Stimulated activated CD4-positive, alpha-beta T cell treated with anti-CD3 and anti-CD28 coated beads, Interleukin-15, amount 100 ng/mL, for 48 hours (primary cell): ENCODE results near the gene APLP2.
A peak's percentile ranks its signal among the peaks of the same experiment; 100 is the strongest.
"Not testable (repeated sequence)": the region's sequence is repeated elsewhere in the genome, so short reads cannot be mapped to it uniquely, and the experiment has no call there.

Experiments
- DNase-seq, 2 donors: peaks; one replicate each; pipeline ENCODE4 v3.0.0-alpha.2; 2020; ENCODE audit warnings: low read depth in 2 of 2

Gene APLP2

DNA sequence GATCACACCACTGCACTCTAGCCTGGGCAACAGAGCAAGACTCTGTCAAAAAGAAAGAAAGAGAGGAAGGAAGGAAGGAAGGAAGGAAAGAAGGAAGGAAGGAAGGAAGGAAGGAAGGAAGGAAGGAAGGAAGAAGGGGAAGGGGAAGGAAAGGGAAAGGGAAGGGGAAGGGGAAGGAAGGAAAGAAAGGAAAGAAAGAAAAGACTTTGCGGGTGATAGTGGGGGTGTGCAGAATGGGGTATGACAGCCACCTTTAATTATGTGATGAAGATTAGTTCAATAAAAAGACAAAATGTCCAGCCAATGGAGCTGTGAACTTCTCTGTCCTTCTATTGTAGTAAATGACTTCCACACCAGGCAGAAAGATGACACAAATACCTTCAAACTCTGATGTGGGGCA is 8.7 kb upstream of the APLP2 start:
- no peak for DNase-seq

DNA sequence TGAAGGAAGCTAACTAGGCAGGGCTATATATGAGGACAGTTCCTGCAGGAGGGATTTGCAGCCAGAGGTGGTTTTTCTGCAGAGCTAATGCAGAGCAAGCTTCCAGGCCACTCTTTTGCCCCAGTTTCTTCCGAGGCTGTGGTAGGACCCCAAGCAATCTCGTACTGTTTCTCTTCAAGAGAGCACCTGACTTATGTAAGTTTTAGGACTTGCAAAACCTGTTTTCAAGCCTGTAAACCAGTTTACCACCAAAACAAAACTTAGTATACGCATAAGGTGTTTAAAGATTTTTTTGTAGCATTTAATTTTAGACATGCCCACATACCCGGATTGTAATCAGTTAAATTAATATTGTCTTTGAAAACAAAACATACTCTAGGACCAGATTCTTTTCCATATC is 7.7 kb upstream of the APLP2 start:
- DNase-seq: no peak

DNA sequence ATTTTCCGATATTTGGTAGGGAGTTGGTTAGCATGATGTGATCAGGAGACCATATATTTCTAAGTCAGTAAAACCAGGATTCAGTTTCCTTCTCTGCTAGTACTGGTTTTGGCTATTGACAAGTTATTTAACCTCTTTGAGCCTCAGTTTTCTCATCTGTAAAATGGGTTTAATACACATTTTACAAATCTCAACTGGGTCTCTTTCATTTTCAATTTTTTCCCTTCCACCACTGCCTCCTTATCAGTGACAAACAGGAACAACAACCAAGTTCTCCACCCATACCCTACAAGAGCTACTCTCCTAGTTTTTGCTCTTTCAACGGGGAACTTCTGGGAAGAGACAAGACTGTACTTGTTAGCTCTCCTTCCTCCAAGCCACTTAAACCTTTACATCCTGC is 6.2 kb upstream of the APLP2 start:
- no peak for DNase-seq

DNA sequence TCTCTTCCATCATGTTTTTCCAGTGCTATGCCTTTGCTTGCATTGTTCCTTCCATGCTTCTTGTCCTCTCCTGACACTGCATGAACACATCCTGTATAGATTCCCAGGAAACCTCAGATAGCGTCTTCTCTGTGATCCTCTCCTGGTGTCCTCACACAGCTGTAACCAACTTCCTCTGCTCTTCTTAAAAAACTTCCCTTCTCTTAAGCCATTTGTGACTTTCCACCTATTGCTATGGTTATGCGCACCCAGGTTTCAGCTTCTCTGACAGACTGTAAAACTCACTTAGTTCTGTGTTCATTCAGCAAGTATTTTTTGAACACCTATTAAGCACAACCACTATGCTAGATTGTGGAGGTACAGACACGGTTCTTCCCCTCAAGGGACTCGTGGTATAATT is 5.1 kb upstream of the APLP2 start:
- no peak for DNase-seq

DNA sequence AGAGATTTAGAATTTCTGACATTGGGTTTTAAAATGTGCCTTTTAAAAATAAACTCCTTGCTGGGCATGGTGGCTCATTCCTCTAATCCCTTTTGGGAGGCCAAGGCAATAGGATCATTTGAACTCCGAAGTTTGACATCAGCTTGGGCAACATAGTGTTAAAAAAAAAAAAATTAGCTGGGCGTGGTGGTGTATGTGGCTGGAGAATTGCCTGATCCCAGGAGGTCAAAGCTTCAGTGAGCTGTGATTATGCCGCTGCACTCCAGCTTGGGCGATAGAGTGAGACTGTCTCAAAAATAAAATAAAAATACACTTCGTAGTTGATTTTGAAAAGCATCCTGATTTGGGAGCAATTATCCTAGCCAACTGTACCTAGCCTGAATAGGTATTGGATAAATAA is 3.4 kb upstream of the APLP2 start:
- no peak for DNase-seq

DNA sequence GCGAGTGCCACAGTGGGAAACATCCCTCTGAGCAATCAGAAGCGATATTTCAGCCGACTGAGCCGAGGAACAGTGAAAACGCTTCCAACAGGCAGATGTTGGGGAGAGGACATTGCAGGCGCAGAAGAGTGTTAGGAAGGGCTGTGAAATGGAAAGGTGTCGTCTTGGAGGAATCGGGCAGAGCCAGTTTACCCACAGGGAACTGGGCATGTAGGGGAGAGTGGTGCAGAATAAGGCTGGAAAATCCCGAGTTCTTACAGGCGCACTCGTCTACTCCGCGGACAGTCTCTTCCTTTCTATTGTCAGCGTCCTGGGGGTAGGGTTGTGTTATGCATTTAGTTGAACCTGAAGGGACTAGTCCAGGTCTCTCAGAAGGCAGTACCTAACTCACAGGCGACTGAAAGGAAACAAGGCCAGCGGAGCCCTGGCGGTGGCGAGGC is 1.1 kb upstream of the APLP2 start:
- no peak for DNase-seq

DNA sequence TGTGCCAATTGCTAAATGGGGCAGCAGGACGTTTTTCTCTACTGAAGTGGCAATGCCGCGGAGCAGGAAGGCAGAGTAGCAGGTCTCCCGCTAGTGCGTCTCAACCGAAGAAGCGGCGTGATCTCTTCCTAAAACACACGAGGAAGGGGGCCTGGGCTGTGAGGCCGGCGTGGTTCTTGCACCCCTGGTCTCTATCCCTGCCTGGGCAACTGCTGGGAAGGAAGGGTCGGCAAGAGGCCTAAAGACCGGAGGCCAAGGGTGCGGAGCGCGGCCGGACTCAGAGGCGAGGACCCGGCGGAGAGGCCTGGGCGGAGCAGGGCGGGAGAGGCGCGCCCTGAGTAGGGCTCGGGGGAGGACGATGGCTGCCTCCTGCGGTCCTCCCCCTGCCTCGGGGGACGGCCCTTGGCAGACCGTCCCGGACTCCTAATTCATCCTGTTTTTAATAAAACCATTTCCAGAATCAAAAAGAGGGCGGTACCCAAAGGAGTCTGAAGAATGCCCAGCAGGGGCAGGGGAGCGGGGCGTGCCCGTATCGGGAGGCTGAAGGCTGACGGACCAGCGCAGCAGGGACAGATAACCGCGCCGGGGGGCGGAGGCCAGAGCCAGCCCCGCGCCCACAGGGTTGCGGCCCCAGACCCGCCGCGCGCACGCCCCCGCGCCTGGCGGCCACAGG is 572 bp upstream of the APLP2 start:
- DNase-seq: no peak

DNA sequence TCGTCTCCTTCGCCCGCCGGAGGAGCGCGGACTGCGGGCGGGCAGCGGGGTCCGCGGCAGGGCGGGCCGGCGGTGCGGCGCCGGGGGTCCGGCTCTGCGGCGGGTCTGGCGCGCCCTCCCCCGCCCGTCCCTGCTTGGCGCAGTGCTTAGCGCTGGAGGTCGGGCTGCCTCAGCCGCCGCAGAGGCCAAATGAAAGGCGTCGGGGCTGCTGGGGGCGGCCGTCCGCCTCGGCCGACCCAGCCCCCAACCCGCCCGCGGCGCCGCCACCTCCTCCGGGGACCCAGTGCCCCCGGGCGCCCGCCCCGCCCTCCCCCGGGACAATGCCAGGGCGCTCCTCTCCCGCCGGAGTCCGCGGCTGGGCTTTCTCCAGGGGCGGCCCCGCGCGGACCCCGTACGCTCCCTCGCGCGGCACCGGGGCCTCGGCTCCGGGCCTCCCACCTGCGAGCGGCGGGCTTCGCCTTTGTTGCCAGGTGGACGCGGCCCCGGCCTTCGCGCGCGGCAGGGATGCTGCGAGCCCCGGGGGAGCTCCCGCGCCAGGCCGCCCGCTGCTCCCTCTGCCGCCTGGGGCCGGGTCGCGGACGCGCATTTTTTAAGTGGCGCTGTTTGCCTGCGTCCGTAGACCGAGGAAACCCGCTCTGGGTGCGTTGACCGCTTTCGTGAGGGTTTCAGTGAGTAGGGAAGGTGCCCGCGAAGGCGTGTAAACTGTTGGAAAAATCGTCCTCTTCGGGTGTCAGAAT is 583 bp downstream of the APLP2 start:
- peak in 1 of 2 donors; percentile 31 for DNase-seq

DNA sequence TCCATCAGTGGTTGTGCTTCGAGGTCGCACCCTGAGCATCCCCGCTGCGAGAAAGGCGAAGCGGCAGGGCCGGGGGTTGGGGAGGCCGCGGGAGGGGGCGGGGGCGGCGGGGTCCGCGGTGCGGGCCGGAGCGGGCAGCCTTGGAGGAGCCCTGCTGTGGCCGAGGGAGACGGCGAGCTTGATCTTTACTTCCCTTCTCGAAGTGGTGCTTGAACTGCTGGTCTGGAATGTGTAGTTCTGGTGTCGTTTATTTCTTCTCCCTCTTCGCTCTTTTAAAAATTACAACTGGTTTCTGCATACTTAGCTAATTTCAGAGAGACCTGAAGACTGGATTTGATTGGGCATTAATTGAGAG is 1.1 kb downstream of the APLP2 start:
- DNase-seq: no peak

DNA sequence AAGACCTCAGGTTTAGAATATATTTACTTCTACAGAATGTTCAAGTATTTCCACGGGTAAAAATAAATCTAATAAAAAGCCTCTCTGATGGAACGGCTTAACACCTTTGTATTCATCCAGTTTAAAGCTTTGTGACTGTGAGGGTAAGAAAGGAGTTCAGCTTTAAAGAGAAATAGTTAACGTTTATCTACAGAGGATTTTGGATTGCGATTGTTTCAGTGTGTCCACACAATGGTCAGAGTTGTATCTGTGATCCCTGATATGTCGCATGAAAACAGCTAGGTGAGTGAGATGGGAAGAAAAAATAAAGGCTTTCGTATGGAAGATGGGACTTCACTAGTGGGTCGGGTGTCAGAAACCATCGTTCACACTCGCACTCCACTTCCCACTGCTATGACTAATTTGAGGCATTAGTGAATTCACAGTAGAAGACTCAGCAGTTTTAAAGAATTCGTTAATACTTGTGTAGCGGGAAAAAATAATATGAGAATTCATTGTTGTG is 1.6 kb downstream of the APLP2 start:
- no peak for DNase-seq

DNA sequence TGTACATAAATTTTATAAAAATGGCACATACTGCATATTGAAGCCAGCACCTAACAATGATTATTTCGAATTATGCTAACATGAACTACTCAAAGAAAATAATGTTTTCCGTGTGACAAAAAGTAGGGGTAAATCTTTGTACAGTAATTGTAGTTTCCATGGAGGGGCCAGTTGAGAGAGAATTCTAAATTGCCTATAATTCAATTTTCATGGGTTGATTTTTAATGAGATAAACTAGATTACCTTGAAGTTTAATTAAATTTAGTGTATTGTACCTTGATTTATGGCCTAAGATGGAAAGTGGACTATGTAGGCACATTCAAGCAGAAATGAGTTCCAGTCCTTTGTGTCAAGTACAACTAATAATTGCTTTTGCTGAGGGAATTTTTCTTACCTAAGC is 5.0 kb downstream of the APLP2 start:
- no peak for DNase-seq

DNA sequence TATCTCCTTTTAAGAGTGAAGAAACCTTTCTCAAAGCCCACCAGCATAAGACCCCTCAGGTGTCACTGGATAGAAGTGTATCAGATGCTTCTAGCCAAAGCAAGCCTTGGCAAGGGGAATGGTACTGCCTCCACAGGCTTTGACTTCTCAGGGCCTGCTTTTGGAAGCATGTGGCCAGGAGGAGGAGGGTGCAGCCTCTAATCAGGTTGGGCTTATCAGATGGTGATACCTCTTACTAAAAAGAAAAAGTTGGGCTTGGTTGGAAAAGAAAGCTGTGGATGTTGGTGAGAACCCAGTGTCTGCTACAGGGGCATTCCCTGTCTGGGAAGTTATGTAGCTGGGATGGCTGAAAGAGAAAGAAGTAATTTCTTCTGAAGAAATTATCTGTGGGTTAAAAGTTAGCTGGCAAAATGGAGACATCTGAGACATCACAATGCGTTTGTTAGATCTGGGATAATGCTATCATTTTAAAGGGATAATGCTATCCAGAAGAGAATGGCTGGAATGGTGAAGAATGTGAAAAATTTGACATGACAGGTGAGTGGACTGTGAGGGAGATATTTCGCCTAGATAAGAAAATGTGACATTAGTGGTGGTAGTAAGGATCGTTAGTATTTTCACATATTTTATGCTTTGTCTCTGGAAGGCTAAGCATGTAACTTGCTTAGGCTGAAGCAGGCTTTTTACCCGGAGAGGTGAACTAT is 7.2 kb downstream of the APLP2 start:
- DNase-seq: no peak

DNA sequence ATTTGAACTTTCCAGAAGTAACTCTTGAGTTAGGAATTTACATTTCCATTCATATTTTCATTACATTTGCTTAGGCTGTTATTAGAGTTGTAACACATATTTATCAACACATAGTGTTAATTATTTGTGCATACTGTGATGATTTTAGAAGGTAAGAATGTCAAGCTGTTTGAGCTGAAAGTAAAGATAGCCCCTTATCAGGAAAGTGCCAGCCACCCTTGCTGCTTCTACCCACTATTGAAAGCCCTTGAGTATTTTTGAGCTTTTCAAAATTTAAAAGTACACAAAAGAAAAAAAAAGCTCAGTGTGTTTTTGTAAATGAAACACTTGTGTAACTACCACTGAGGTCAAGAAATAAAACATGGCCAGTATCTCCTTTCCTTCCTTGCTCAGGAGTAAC is 8.0 kb downstream of the APLP2 start:
- no peak for DNase-seq

DNA sequence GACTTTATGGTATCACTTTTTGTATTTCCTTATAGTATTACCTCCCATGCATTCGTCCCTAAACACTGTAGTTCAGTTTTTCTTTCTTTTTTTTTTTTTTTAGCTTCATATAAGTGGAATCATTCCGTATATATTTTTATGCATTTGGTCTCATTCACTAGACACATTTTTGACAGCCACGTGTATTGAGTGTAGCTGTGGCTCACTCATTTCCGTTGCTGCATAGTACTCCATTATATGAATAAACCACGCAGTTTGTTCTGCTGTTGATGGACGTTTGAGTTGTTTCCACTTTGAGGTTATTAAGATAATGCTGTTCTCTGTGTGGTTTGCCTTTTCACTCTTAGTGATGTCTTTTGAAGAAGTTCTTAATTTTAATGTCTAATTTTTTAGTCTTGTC is 8.4 kb downstream of the APLP2 start:
- DNase-seq: no peak

DNA sequence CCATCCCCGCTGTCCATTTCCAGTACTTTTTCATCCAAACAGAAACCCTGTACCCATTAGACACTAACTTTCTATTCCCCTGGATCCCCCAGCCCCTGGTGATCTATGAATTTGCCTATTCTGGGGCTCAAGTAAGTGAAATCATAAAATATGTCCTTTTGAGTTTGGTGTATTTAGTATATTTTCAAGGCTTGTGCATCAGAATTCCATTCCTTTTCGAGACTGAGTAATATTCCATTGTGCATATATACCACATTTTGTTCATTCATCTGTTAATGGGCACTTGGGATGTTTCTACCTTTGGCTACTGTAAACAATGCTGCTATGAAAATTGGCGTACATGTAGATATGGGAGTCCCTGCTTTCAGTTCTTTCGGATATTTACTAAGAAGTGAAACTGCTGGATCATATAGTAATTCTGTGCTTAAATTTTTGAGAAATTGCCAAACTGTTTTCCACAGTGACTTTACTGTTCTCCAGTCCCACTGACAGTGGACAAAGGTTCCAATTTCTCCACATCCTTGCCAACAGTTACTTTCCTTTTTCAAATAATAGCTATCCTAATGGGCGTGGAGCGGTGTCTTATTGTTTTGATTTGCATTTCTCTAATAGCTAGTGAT is 16.1 kb downstream of the APLP2 start:
- no peak for DNase-seq

DNA sequence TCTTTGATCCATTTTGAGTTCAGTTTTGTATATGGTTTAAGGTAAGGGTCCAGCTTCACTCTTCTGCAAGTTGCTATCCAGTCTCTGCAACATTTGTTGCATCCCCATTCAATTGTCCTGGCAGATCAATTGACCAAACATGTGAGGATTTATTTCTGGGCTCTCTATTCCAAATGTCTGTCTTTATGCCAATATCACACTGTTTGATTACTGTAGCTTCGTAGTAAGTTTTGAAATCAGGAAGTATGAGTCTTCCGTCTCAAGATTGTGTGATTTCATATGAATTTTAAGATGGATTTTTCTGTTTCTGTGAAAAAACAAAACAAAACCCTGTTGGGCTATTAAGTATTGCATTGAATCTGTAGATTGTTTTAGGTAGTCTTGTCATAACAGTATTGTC is 17.0 kb downstream of the APLP2 start:
- DNase-seq: no peak

DNA sequence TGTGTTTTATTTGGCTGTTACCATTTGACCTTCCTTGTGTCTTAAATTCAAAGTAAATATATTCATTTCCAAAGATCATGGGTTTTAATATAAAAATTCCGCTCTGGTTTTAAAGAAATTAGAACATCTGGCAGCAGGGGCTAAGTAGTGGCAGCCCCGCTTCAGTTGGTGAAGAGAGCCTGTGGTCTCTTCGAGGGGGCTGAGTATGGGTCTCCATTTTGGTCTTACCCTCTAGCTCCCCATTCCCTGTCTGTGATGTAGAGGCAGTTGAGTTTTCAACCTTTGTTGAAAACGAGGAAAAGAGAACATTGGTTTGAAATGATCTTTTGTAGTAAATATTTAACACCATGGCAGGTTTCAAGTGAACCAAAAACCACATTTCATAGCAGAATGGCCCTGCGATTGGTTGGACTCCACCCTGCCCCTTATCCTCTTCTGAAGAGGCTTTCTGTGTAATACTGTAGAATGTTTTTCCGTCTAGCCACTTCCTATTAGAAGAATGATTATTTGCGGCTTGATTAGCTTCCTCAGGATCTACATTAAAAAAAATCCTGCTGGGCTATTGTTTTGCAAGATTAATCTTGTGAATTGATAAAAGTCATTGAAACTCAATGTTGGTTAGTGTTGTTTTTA is 17.7 kb downstream of the APLP2 start:
- no peak for DNase-seq

DNA sequence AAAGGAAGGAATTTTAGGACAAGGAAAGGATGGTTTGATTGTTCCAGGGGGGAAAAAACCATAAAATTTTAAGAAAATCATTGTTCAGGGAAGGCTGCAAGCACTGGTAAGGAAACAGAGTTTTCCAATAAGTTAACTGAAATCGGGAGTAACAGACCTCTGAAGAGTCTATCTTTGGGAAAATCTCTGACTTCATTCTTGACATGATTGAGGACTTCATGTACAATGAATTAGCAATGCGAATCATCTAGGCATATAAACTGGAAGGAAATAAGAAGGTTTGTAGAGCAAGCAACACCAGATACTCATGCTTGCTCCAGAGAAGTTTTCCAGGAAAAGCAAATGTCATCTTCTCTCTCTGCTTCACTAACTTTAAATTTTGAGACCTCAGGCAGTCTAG is 18.5 kb downstream of the APLP2 start:
- DNase-seq: no peak

DNA sequence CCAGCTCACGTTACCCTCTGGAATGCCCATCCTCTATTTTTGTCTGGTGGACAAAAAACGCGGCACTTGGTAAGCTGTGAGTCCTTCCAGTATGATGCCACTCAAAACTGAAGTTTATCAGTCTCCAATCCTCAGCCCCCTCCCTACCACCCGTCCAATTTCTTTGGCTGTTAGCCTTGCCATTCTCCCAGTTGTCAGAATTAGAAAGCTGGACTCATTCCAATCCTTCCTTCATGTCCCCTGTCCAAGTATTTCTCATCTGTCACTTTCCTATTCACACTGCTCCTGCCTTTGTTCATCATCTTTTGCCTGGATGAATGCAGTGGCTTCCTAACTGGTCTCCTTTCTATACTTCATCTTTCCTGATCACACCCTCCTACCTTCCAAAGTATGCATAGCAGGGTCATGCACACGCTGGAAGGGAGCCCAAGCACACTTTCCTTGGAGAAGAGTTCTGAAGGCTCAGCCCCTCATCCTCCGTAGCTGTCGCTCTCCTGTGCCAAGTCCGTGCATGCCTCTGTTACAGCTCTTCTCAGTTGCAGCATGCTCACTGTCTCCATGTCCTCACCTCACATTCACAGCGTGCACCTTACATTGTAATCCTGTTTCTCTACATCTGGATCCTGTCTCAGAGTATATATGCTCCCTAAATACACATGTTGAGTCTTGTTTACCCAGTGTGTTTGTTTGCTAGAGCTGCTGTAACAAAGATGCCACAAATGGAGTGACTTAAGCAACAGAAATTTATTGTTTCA is 19.4 kb downstream of the APLP2 start:
- no peak for DNase-seq

DNA sequence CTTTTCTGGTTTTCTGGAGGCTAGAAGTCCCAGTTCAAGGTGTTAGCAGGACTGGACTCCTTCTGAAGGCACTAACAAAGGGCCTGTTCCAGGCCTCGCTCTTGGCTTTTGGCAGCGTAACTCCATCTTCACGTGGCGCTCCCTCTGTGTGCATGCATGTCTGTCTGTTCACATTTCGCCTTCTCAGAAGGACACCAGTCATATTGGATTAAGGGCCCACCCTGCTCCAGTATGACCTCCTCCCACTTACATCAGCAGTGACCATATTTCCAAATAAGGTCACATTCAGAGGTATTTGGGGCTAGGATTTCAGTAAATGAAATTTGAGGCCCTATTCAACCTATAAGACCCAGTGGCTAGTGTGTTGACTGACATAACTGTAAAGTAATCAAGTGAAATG is 20.0 kb downstream of the APLP2 start:
- no peak for DNase-seq

DNA sequence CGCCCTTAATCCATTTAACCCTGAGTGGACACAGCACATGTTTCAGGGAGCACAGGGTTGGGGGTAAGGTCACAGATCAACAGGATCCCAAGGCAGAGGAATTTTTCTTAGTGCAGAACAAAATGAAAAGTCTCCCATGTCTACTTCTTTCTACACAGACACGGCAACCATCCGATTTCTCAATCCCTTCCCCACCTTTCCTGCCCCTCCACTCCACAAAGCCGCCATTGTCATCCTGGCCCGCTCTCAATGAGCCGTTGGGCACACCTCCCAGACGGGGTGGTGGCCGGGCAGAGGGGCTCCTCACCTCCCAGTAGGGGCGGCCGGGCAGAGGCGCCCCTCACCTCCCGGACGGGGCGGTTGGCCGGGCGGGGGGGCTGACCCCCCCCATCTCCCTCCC is 20.8 kb downstream of the APLP2 start:
- not testable (repeated sequence) for DNase-seq
